SH-SY5Y (cell line): ENCODE measurements around the gene POLRMT.

Experiments
- GATA2 ChIP-seq: IDR thresholded peaks from 2 replicates; pipeline ENCODE4 v1.6.1; 2011; ENCODE audit warnings: mild to moderate bottlenecking, low read depth, low read length
- GATA3 ChIP-seq: IDR thresholded peaks from 2 replicates; pipeline ENCODE4 v1.6.1; 2011; ENCODE audit warnings: low read depth, mild to moderate bottlenecking, low read length, moderate library complexity

- TF ChIP-seq GATA3 (no peak), GATA2 (no peak)
Measured at GRCh38 chr19:661427-662196, 28.3 kb upstream of the POLRMT start.
